Measurements from ENCODE around the gene TRPM8.

GRCh38 chr2:233938676-233939370, 21.6 kb downstream of the TRPM8 start:
- TF ChIP-seq GATA2 (IDR thresholded peaks at IDR 0.05; ENCODE audit: low read depth, low read length) (no peak), GATA3 (IDR thresholded peaks at IDR 0.05; ENCODE audit: low read depth, low read length) (no peak)
